ENCODE measurements around the gene OSBPL8.

Gene OSBPL8

GRCh38 chr12:76560086-76560491 is 518 bp upstream of the OSBPL8 start:
- POLR2A ChIA-PET, result interaction anchor here (0.5 kb wide), 1 partner anchor 137 kb away, joined by 3 read pairs; no protein-coding TSS in a partner anchor

GRCh38 chr12:76558684-76559399 is 729 bp downstream of the OSBPL8 start:
- TF ChIP-seq CTCF (IDR thresholded peaks at IDR 0.05; ENCODE audit: insufficient read depth, low read length, missing control alignments), result no peak
- H3K4me3 ChIP-seq (ENCODE audit: low read depth, low read length), result peak overlapping the region; percentile 88
- no peak for DNase-seq (ENCODE audit: low read depth, low spot score)
- POLR2A ChIA-PET, result interaction anchor here (0.5 to 1.3 kb wide), 4 partner anchors 8 to 102 kb away, joined by 3 read pairs; no protein-coding TSS in a partner anchor
- CTCF ChIA-PET, result interaction anchor here (0.8 to 1.6 kb wide), 5 partner anchors 12 to 262 kb away, joined by 3 to 4 read pairs (median 3); no protein-coding TSS in a partner anchor

More at GRCh38 chr12:76560086-76560491, 518 bp upstream of the OSBPL8 start:
- no peak for TF ChIP-seq CTCF (IDR thresholded peaks at IDR 0.05; ENCODE audit: insufficient read depth, low read length, missing control alignments)
- CTCF ChIA-PET, result interaction anchor here (0.7 to 1.1 kb wide), 3 partner anchors 27 to 496 kb away, joined by 3 to 6 read pairs (median 3); no protein-coding TSS in a partner anchor
- H3K4me3 ChIP-seq (ENCODE audit: low read depth, low read length), result peak overlapping the region; percentile 88
- DNase-seq (ENCODE audit: low read depth, low spot score), result no peak

GRCh38 chr12:76556368-76556767 is 3.2 kb downstream of the OSBPL8 start:
- CTCF ChIA-PET, result no interaction called here
- POLR2A ChIA-PET, result no interaction called here
- TF ChIP-seq CTCF (IDR thresholded peaks at IDR 0.05; ENCODE audit: insufficient read depth, low read length, missing control alignments), result no peak
- no peak for DNase-seq (ENCODE audit: low read depth, low spot score)
- H3K4me3 ChIP-seq (ENCODE audit: low read depth, low read length), result no peak overlapping the region

- DNase-seq (ENCODE audit: low read depth, low spot score), result no peak
- CTCF ChIA-PET, result no interaction called here
- no peak for TF ChIP-seq CTCF (IDR thresholded peaks at IDR 0.05; ENCODE audit: insufficient read depth, low read length, missing control alignments)
- POLR2A ChIA-PET, result no interaction called here
- H3K4me3 ChIP-seq (ENCODE audit: low read depth, low read length), result no peak overlapping the region
These were observed 3.8 kb downstream of the OSBPL8 start for GRCh38 chr12:76555797-76556196.

- no peak overlapping the region for H3K4me3 ChIP-seq (ENCODE audit: low read depth, low read length)
- no peak for TF ChIP-seq CTCF (IDR thresholded peaks at IDR 0.05; ENCODE audit: insufficient read depth, low read length, missing control alignments)
- CTCF ChIA-PET, result interaction anchor here (2.1 kb wide), 1 partner anchor 31 kb away, joined by 10 read pairs; no protein-coding TSS in a partner anchor
- no peak for DNase-seq (ENCODE audit: low read depth, low spot score)
- POLR2A ChIA-PET, result no interaction called here
These were observed 4.3 kb downstream of the OSBPL8 start for GRCh38 chr12:76555231-76555767.
